Right lobe of liver (tissue), 4 donors: ENCODE results near the gene OST4.

Experiments used
- CTCF ChIP-seq, 4 donors: fragments of 200-600 bp in 3 of 4; fragments of 450-650 bp in 1 of 4; IDR thresholded peaks; one replicate each; pipeline versions ENCODE4 v1.5.1 to v1.8.0; 2016 to 2022; ENCODE audit warnings: antibody characterized with exemption in 4 of 4, mild to moderate bottlenecking in 2 of 4
- POLR2A ChIP-seq: fragments of 450-650 bp; IDR thresholded peaks from one replicate; pipeline ENCODE4 v1.6.1; 2017; ENCODE audit warnings: antibody characterized with exemption, mild to moderate bottlenecking
- donor health status: DM: no; HTN: no; CAD: no.
- donor health status: DM: no; HTN: no; CAD: no.
- donor health status: DM: no; HTN: yes; CAD: no.

DNA sequence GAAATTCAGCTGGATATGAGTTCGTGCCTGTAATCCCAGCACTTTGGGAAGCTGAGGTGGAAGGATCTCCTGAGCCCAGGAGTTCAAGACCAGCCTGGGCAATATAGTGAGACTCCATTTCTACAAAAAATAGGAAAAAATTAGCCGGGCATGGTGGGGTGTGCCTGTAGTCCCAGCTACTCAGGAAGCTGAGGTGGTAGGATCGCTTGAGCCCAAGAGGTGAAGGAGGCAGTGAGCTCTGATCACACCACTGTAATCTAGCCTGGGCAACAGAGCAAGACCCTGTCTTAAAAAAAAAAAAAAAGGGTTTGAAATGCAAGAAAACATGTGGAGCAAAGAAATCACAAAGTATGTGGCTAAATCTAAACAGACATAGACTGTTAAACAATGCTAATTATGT is 37.6 kb upstream of the OST4 start:
- TF ChIP-seq CTCF (IDR thresholded peaks at IDR 0.05) = no peak
- TF ChIP-seq POLR2A = no peak
